ENCODE results near the gene RFX4.
"Not testable (repeated sequence)": the region's sequence is repeated elsewhere in the genome, so short reads cannot be mapped to it uniquely, and the experiment has no call there.

Gene RFX4

GRCh38 chr12:106692896-106693820 is 110.4 kb downstream of the RFX4 start:
- DNase-seq: no peak

DNA sequence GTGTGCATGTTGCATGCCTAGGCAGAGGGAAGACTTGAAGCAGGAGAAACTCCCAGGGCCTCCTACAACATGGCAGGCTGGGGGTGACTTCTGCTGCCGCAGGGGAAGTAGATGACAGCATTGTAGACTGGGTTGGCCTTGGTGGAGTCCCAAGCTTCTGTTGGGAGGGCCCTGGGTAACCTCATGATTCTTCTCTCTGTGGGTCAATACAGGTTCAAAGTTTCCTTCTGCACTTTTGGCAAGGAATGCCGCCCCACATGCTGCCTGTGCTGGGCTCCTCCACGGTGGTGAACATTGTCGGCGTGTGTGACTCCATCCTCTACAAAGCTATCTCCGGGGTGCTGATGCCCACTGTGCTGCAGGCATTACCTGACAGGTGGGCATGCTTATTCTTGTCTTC is 113.3 kb downstream of the RFX4 start:
- no peak for DNase-seq

DNA sequence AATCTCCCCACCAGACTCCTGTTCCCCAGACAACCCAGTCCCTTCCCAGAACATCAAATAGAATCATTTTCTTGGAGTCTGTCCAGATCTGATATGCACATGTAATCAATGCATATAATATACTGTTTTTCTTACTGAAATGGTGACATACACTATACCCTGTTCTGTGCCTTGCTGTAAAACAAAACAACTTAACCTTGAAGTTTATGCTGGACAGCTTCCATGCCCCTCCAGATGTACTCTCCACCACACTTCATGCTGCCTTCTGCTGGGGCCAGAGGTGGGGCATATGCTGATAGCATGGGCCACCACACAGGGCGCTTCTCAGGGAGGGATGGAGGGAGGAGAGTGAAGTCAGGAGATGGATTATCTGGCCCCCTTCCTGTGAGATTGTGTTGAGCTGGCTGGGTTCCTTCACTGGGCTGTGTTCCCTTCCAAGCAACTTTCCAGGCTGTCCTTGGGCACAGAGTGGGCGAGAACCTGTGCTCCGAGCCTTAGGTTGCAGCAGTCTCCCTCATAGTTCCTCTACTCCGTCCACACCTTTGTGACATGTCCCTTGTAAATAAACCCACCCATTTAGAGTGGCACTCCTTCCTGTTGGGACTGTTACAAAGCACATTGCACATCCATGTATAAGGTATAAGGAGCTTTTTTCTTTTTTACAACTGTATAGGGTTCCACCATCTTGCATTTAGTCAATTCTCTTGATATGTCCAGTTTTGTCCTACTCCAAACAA is 114.0 kb downstream of the RFX4 start:
- DNase-seq: no peak

GRCh38 chr12:106704081-106704480 is 121.3 kb downstream of the RFX4 start:
- no peak for DNase-seq

- no peak for DNase-seq
Observed at GRCh38 chr12:106705971-106706370, 123.2 kb downstream of the RFX4 start.

GRCh38 chr12:106709068-106709511 is 126.3 kb downstream of the RFX4 start:
- no peak for DNase-seq

- no peak for DNase-seq
Observed at GRCh38 chr12:106710143-106710893, 127.5 kb downstream of the RFX4 start.

- DNase-seq: no peak
Observed at GRCh38 chr12:106711316-106711715, 128.5 kb downstream of the RFX4 start.

GRCh38 chr12:106712768-106713167 is 130.0 kb downstream of the RFX4 start:
- no peak for DNase-seq

DNA sequence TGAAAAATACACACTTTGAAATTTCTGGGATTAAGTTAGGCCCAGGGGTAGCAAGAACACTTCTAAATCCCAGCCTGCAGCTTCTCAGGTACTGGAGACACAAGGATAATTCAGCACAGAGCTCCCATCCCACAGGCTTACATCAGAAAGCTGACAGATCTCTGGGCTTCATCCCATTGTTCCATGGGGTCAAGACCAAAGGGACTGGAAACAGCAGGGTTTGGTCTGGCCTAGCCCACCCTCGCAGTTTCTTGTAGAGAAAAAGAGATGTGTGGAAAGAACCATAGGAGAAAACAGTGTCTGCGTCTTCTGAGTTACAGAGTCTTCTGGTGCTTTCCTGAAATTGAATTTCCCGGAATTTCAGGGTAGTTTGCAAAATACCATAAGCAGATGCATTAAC is 132.1 kb downstream of the RFX4 start:
- DNase-seq: no peak

- DNase-seq: no peak
Observed at GRCh38 chr12:106715582-106715981, 132.8 kb downstream of the RFX4 start.

DNA sequence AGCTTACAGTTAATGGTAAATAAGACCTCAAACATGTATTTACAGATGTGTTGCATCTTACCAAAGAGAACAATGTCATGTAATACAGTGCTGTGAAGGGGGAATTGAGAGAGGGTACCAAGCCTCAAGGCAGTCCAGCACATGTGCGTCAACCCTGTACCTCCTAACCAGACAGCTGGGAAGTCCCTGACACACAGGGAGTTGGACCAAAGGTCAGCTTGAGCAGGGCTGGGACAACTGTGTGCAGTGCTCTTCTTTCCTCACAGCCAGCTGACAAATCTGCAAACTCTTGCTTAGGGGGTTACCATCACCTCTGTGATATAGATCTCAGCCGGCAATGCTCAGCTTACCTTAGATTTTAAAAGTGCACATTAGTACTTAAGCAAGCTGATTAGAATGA is 134.9 kb downstream of the RFX4 start:
- DNase-seq: no peak

DNA sequence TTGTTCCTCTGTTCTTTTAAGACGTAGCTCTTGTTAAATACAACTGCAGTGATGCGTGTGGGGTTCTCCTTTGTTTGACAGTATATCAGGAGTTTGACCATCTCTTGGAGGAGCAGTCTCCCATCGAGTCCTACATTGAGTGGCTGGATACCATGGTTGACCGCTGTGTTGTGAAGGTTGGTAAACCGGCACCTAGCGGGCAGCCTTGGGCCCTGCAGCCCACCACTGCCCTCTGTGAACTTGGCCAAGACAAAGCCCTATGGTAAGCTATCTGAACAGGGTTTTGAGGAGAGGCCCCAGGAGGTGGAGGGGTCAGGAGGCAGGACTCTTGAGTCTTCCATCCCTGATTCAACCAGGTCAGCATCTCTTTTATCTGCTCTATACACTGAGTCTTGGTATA is 137.1 kb downstream of the RFX4 start:
- no peak for DNase-seq

GRCh38 chr12:106720696-106721095 is 137.9 kb downstream of the RFX4 start:
- DNase-seq: no peak

- DNase-seq: no peak
Observed at GRCh38 chr12:106721915-106722314, 139.1 kb downstream of the RFX4 start.

- no peak for DNase-seq
Observed at GRCh38 chr12:106722837-106723236, 140.0 kb downstream of the RFX4 start.

- DNase-seq: no peak
Observed at GRCh38 chr12:106723416-106723815, 140.6 kb downstream of the RFX4 start.

DNA sequence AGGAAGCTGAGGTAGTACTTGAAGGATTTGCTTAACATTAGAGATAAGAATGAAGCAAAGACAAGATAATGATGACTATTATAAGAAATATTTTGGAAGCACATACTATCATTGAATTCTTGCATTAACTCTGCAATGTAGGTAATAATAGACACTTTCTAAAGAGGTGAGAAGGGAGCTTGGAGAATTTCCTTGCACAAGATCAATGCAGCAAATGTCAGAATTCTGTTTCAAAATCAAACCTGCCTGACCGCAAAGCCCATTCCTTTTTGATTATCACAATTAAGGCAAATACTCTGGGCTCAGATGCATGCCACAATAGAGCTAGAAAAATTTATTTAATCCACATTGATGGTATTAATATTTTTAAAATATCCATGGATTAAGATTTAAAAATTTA is 141.3 kb downstream of the RFX4 start:
- DNase-seq: no peak

DNA sequence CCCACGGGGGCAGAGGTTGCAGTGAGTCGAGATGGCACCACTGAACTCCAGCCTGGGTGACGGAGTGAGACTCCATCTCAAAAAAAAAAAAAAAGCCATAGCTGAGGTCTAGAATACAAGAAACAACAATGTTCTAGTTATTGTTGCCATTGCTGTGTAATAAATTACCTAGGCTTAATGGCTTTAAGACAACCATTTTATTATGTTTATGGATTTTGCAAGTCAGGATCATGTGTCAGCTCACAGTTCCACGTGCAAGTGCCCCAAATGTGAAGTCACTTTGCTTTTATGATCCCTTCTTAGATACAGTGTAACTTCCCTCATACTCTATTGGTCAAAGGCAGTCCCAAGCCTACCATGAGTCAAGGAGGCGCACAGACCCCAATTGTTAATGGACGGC is 142.1 kb downstream of the RFX4 start:
- no peak for DNase-seq

- DNase-seq: not testable (repeated sequence)
Observed at GRCh38 chr12:106726603-106727202, 143.9 kb downstream of the RFX4 start.

GRCh38 chr12:106729611-106730010 is 146.8 kb downstream of the RFX4 start:
- DNase-seq: no peak

GRCh38 chr12:106732890-106733289 is 150.1 kb downstream of the RFX4 start:
- no peak for DNase-seq

GRCh38 chr12:106733660-106734059 is 150.9 kb downstream of the RFX4 start:
- DNase-seq: no peak

All from CD4-positive, alpha-beta T cell treated with Interleukin-15 for 1 hour (primary cell).